ENCODE results near the gene TNFRSF6B.

Gene TNFRSF6B

GRCh38 chr20:63651942-63652191, 44.6 kb upstream of the TNFRSF6B start:
- Histone ChIP-seq H3K27me3 (ENCODE audit: low read length) (no peaks in the 10 kb centered on the region), H3K79me2 (ENCODE audit: insufficient read depth, low read length) (no peaks in the 10 kb centered on the region), H3K36me3 (ENCODE audit: low read length) (no peaks in the 10 kb centered on the region), H3K27ac (ENCODE audit: low read depth, low read length) (no peak overlapping the region), H3K4me3 (ENCODE audit: insufficient read depth, low read length, poor library complexity, severe bottlenecking) (no peak overlapping the region), H3K9me3 (ENCODE audit: insufficient read depth, low read length) (no peaks in the 10 kb centered on the region), H3K4me2 (ENCODE audit: low read depth, low read length, poor library complexity, severe bottlenecking) (no peak overlapping the region), H4K20me1 (ENCODE audit: low read depth, low read length) (no peaks in the 10 kb centered on the region), H3K9me2 (replicated peaks; ENCODE audit: insufficient read depth, low read length) (no peaks in the 10 kb centered on the region), H2AFZ (ENCODE audit: low read depth, low read length, severe bottlenecking) (no peak overlapping the region), H3K9ac (ENCODE audit: low read length) (no peak overlapping the region), H3F3A (ENCODE audit: insufficient read depth) (no peaks in the 10 kb centered on the region)
- TF ChIP-seq EZH2phosphoT487 (conservative IDR thresholded peaks at IDR 0.05; ENCODE audit: low read length), result no peak
- TF ChIP-seq, protein P1, sequence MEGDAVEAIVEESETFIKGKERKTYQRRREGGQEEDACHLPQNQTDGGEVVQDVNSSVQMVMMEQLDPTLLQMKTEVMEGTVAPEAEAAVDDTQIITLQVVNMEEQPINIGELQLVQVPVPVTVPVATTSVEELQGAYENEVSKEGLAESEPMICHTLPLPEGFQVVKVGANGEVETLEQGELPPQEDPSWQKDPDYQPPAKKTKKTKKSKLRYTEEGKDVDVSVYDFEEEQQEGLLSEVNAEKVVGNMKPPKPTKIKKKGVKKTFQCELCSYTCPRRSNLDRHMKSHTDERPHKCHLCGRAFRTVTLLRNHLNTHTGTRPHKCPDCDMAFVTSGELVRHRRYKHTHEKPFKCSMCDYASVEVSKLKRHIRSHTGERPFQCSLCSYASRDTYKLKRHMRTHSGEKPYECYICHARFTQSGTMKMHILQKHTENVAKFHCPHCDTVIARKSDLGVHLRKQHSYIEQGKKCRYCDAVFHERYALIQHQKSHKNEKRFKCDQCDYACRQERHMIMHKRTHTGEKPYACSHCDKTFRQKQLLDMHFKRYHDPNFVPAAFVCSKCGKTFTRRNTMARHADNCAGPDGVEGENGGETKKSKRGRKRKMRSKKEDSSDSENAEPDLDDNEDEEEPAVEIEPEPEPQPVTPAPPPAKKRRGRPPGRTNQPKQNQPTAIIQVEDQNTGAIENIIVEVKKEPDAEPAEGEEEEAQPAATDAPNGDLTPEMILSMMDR (IDR thresholded peaks at IDR 0.05; ENCODE audit: insufficient read depth, low read length, poor library complexity, severe bottlenecking), result no peak

DNA sequence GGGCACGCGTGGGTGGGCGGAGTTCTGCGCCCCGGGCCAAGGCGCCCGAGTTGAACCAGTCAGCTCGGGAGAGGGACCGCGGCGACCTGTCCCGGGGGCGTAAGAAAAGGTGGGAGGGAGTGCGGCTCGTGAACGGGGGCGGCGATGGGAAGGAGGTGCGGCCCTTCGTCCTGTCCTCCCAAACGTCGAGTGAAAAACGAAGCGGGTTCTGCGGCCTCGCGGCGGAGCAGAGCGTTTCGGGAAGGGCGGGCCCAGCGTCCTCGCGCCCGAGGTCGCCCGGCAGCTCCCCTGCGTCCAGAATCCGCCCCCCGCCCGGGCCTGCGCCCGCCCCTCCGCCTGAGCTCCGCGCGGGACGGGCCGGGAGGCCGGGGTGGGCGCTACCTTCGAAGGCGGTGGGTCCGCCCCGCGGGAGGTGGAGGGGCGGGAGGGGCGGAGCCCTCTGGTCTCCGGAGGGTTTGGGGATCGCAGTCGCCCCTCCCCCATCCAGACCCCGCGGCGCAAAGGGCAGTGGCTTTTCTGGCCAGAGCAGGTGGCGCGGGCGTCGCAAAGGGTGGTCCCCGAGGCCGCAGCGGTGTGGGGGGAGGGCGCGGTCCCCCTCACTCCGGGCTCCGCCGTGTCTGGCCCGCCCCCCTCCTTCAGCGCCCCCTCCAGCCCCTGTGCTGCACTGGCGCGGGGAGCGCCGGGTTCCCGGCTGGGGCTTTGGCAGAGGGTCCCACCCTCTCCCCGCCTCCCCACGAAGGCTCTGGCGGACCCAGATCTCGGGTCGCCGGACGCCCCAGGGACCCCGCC, 44.1 kb upstream of the TNFRSF6B start:
- no peak overlapping the region for H3K27ac ChIP-seq (ENCODE audit: low read depth, low read length)
- H3K9me3 ChIP-seq (ENCODE audit: insufficient read depth, low read length), result no peaks in the 10 kb centered on the region
- H3K36me3 ChIP-seq (ENCODE audit: low read length), result no peaks in the 10 kb centered on the region
- no peaks in the 10 kb centered on the region for H3K79me2 ChIP-seq (ENCODE audit: insufficient read depth, low read length)
- H3K27me3 ChIP-seq (ENCODE audit: low read length), result no peaks in the 10 kb centered on the region
- H3K4me3 ChIP-seq (ENCODE audit: insufficient read depth, low read length, poor library complexity, severe bottlenecking), result no peak overlapping the region
- H3F3A ChIP-seq (ENCODE audit: insufficient read depth), result no peaks in the 10 kb centered on the region
- H2AFZ ChIP-seq (ENCODE audit: low read depth, low read length, severe bottlenecking), result no peak overlapping the region
- TF ChIP-seq, protein P1 (IDR thresholded peaks at IDR 0.05; ENCODE audit: insufficient read depth, low read length, poor library complexity, severe bottlenecking), result no peak
- TF ChIP-seq EZH2phosphoT487 (conservative IDR thresholded peaks at IDR 0.05; ENCODE audit: low read length), result no peak
- no peak overlapping the region for H3K4me2 ChIP-seq (ENCODE audit: low read depth, low read length, poor library complexity, severe bottlenecking)
- no peaks in the 10 kb centered on the region for H4K20me1 ChIP-seq (ENCODE audit: low read depth, low read length)
- no peak overlapping the region for H3K9ac ChIP-seq (ENCODE audit: low read length)
- H3K9me2 ChIP-seq (replicated peaks; ENCODE audit: insufficient read depth, low read length), result no peaks in the 10 kb centered on the region

GRCh38 chr20:63653041-63653973, 43.1 kb upstream of the TNFRSF6B start, which contains the start of gene STMN3:
STMN3 (minus strand) TSS chr20:63653424; CDS start chr20:63653345, 79 bp downstream.
- Histone ChIP-seq H3K4me3 (ENCODE audit: insufficient read depth, low read length, poor library complexity, severe bottlenecking) (no peak within 1 kb of the TSS), H3K9ac (ENCODE audit: low read length) (no peak within 1 kb of the TSS), H2AFZ (ENCODE audit: low read depth, low read length, severe bottlenecking) (no peak within 1 kb of the TSS), H3K79me2 (ENCODE audit: insufficient read depth, low read length) (no peaks in the 10 kb centered on the region), H3K9me3 (ENCODE audit: insufficient read depth, low read length) (no peaks in the 10 kb centered on the region), H3K36me3 (ENCODE audit: low read length) (no peaks in the 10 kb centered on the region), H3K27me3 (ENCODE audit: low read length) (no peaks in the 10 kb centered on the region), H3K4me2 (ENCODE audit: low read depth, low read length, poor library complexity, severe bottlenecking) (no peak within 1 kb of the TSS), H4K20me1 (ENCODE audit: low read depth, low read length) (no peaks in the 10 kb centered on the region), H3F3A (ENCODE audit: insufficient read depth) (no peaks in the 10 kb centered on the region), H3K9me2 (replicated peaks; ENCODE audit: insufficient read depth, low read length) (no peaks in the 10 kb centered on the region), H3K27ac (ENCODE audit: low read depth, low read length) (no peak within 1 kb of the TSS)
- TF ChIP-seq, protein P1 (IDR thresholded peaks at IDR 0.05; ENCODE audit: insufficient read depth, low read length, poor library complexity, severe bottlenecking), result no peak
- no peak for TF ChIP-seq EZH2phosphoT487 (conservative IDR thresholded peaks at IDR 0.05; ENCODE audit: low read length)

Measured in SU-DHL-6 (cell line).